Left lobe of liver (tissue), 2 donors: Measurements from ENCODE around the gene ARL6IP1. TPM values are rescaled to one million over a fixed set of nuclear protein-coding genes. Genes with fewer than 3 reads are reported as not detected.
"Not testable (repeated sequence)": the region's sequence is repeated elsewhere in the genome, so short reads cannot be mapped to it uniquely, and the experiment has no call there.

Experiments used
- ATAC-seq: fragments of 200-7000 bp; cut with Tn5 transposase; one replicate; pipeline ENCODE4 v1.9.1; 2020; ENCODE audit warnings: mild to moderate bottlenecking, moderate library complexity
- DNase-seq: peaks from one replicate; pipeline ENCODE4 v3.0.0-alpha.2; 2020; ENCODE audit warnings: low spot score
- total RNA-seq: library from RNA; stranded (reverse); gene quantifications from one replicate; pipeline ENCODE4 v1.2.1, GENCODE V29; 2021
- donor health status: DM: no; HTN: no; CAD: no; lungs with moderate emphysema.
- donor health status: DM: no; HTN: yes; CAD: no.

The ARL6IP1 gene
- total RNA-seq, 1 donor from 2014 or later = 93.3 TPM

DNA sequence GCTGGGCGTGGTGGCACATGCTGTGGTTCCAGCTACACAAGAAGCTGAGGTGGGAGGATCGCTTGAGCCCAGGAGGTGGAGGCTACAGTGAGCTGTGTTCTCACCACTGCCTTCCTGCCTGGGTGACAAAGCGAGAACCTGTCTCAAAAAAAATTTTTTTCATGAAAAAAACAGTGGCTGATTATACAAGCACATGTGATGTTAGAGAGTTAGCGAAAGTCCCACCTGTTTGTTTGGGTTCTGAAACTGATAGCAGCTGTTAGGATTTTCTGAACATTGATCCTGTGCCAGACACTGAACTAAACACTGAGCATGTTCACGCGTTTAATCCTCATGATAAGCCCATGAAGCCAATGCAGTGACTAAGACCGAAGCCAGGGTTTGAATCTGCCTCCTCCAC lies 34.1 kb downstream of the ARL6IP1 start:
- ATAC-seq = peak; percentile 38
- not testable (repeated sequence) for DNase-seq

- DNase-seq = not testable (repeated sequence)
- peak; percentile 20 for ATAC-seq
Measured at GRCh38 chr16:18762713-18763112, 38.6 kb downstream of the ARL6IP1 start.

GRCh38 chr16:18759598-18760520 lies 41.5 kb downstream of the ARL6IP1 start:
- peak; percentile 95 for ATAC-seq

DNA sequence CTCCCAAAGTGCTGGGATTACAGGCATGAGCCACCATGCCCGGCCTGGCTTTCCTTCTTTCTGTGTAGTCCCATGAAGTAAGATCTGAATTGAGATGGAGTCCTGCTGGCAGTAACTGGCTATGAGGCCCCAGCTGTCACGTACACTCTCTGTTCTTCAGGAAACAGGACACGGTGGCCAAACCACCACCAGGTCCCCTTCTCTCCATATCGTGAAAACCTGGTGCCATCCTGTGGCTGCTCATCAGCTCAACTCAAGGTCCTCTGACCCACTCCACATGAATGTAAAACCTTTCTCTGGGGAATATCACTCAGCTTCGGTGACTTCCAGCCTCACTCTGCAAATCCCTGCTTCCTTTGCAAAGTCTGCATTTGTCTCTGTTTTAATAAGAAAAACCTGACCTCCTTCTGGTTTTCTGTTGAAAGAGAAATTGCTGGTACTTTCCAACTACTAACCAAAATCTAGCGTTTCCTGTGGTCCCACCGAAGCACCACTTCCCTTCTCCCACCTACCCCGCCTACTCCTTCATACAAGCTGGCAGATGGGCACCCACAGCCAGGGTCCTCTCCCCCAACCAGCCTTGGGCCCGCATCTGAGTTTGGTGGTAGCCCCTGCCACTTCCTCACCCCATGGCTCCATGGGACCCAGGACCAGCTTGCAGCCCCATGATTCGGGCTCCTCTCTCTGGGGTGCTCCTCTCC lies 43.2 kb downstream of the ARL6IP1 start:
- not testable (repeated sequence) for ATAC-seq, DNase-seq

More at GRCh38 chr16:18759598-18760520, 41.5 kb downstream of the ARL6IP1 start:
- peak; percentile 55 for DNase-seq

DNA sequence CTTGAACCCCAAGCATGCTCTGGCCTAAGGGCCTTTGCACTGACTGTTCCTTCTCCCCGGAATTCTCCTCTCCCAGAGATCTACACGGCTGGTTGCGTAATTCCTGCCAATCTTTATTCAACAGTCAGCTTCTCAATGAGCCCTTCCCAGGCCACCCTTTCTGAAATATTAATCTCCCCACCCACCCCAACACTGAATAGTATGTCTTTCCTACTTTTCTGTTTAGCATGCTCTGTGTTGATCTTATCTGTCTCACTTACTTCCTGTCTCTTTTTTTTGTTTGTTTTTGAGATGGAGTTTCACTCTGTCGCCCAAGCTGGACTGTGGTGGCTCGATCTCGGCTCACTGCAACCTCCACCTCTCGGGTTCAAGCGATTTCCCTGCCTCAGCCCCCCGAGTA lies 44.7 kb downstream of the ARL6IP1 start:
- ATAC-seq, DNase-seq: not testable (repeated sequence)

GRCh38 chr16:18742870-18743269 lies 58.5 kb downstream of the ARL6IP1 start:
- not testable (repeated sequence) for ATAC-seq, DNase-seq

Other genes starting within 250 kb of the ARL6IP1 start
- 53.3 TPM for gene NOMO2, start 239.5 kb downstream of the ARL6IP1 start, total RNA-seq
- gene RPS15A, start 11.2 kb downstream of the ARL6IP1 start, total RNA-seq = 375 TPM
- gene SMG1, start 124.9 kb upstream of the ARL6IP1 start, total RNA-seq = 30.8 TPM
- 0.30 TPM for gene TMC7, start 182.4 kb upstream of the ARL6IP1 start, total RNA-seq